Measurements from ENCODE around the gene STRA6. TPM values are rescaled to one million over a fixed set of nuclear protein-coding genes. Genes with fewer than 3 reads are reported as not detected.
A peak's percentile ranks its signal among the peaks of the same experiment; 100 is the strongest.

STRA6 gene, protein sequence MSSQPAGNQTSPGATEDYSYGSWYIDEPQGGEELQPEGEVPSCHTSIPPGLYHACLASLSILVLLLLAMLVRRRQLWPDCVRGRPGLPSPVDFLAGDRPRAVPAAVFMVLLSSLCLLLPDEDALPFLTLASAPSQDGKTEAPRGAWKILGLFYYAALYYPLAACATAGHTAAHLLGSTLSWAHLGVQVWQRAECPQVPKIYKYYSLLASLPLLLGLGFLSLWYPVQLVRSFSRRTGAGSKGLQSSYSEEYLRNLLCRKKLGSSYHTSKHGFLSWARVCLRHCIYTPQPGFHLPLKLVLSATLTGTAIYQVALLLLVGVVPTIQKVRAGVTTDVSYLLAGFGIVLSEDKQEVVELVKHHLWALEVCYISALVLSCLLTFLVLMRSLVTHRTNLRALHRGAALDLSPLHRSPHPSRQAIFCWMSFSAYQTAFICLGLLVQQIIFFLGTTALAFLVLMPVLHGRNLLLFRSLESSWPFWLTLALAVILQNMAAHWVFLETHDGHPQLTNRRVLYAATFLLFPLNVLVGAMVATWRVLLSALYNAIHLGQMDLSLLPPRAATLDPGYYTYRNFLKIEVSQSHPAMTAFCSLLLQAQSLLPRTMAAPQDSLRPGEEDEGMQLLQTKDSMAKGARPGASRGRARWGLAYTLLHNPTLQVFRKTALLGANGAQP
- total RNA-seq (under 1 TPM; 0.20 to 0.58 (median 0.37) TPM), polyA plus RNA-seq (0.25 TPM)
- long read RNA-seq, donor 1, partial matches to known transcripts = 2 of 3 reads
- long read RNA-seq, donor 1, other reads (novel, unspliced or antisense) = 1 of 3 reads
- long read RNA-seq, donor 2 = 0 reads
- long read RNA-seq, donor 3 = 0 reads
- long read RNA-seq, donor 4 = 0 reads

- ATAC-seq (no peak), DNase-seq (peak in 1 of 3 donors; percentile 55)
- Histone ChIP-seq H3K4me1 (ENCODE audit: control insufficient read depth, insufficient read depth, low read length) (peaks cover 14% of the 10 kb centered on the region), H3K27me3 (ENCODE audit: control insufficient read depth, insufficient read depth) (no peaks in the 10 kb centered on the region), H3K4me3 (ENCODE audit: low read length) (no peak within 1 kb of the TSS), H3K27ac (ENCODE audit: low read length) (no peak within 1 kb of the TSS), H3K9me3 (ENCODE audit: control insufficient read depth, low read length) (no peaks in the 10 kb centered on the region)
- WGBS = 69% methylated on average over 26 of the region's 26 CpGs
- intact Hi-C loops (cut with DNase I) = no loop called here
Observed at GRCh38 chr15:74202452-74203401, at the start of gene STRA6. STRA6 (minus strand) TSS chr15:74202787; CDS start chr15:74202267, 520 bp downstream.

- H3K4me3 ChIP-seq (ENCODE audit: low read length) = no peak overlapping the region
- peaks cover 8% of the 10 kb centered on the region for H3K4me1 ChIP-seq (ENCODE audit: control insufficient read depth, insufficient read depth, low read length)
- H3K27me3 ChIP-seq (ENCODE audit: control insufficient read depth, insufficient read depth) = no peaks in the 10 kb centered on the region
- DNase-seq (peak in 1 of 3 donors; percentile 11), ATAC-seq (no peak)
- no peaks in the 10 kb centered on the region for H3K9me3 ChIP-seq (ENCODE audit: control insufficient read depth, low read length)
- WGBS = 49% methylated on average over 6 of the region's 6 CpGs
- intact Hi-C loops (cut with DNase I) = loop anchor here in 1 of 4 donors (5.0 kb wide), 1 partner anchor 95 kb away; no protein-coding TSS in a partner anchor
- peak overlapping the region; percentile 58 for H3K27ac ChIP-seq (ENCODE audit: low read length)
Observed at GRCh38 chr15:74252291-74252690, 49.7 kb upstream of the STRA6 start.

DNA sequence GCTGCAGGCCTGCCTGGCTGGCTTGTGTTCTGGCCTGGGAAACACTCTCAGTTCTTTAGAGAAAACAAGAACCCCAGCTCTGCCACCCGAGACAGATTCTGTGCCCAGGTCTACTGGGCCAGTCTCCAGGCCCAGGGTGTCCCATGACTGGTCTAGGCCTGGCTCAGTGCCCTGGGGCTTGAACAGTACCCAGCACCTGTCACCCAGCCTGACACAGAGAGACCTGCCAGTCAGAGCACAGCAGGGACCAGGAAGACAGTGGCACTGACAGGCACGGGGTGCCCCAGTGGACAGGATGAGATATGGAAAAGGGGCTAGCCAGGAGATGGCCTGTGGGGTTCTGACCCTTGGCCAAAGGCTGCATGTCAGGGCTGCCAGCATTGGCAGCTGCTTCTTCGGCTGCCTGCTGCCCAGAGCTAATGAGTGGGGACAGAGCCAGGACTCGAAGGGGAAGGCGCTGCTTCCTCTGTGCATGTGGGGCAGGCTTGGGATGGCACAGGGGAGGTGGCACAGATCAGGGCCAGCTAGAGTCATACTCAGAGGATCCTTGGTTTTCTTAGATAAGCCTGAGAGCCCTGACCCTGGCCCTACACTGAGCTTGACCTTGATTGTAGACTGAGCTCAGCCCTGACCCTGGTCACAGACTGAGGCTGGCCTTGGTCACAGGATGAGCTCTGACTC, 48.7 kb upstream of the STRA6 start:
- H3K4me1 ChIP-seq (ENCODE audit: control insufficient read depth, insufficient read depth, low read length) = peaks cover 8% of the 10 kb centered on the region
- H3K4me3 ChIP-seq (ENCODE audit: low read length) = no peak overlapping the region
- intact Hi-C loops (cut with DNase I) = loop anchor here in 1 of 4 donors (5.0 kb wide), 1 partner anchor 94 kb away; no protein-coding TSS in a partner anchor
- 58% methylated on average over 5 of the region's 5 CpGs for WGBS
- H3K27me3 ChIP-seq (ENCODE audit: control insufficient read depth, insufficient read depth) = no peaks in the 10 kb centered on the region
- H3K9me3 ChIP-seq (ENCODE audit: control insufficient read depth, low read length) = no peaks in the 10 kb centered on the region
- ATAC-seq = peak; percentile 90 to 95
- peak overlapping the region; percentile 84 for H3K27ac ChIP-seq (ENCODE audit: low read length)
- peak; percentile 72 to 90 (median 90) for DNase-seq

DNA sequence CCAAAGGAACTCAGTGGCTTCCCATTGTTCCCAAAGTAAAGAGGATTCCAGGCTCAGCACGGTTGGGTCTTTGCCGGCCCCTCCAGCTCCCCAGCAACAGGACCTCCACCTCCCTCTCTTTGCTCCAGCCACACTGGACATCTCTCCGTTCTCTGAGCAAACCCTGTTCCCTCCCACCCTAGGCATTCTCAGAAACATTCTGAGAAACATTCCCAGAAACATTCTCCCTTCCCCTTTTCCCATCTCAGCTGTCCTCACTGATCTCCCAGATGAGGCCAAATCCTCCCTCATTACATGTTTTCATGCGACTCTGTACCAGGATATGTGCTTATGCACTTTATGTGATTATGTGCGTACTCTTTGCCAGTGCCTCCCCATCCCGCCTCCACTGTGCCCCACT, 47.7 kb upstream of the STRA6 start:
- ATAC-seq (no peak), DNase-seq (peak in 1 of 3 donors; percentile 1)
- no peaks in the 10 kb centered on the region for H3K9me3 ChIP-seq (ENCODE audit: control insufficient read depth, low read length)
- intact Hi-C loops (cut with DNase I) = loop anchor here in 1 of 4 donors (5.0 kb wide), 1 partner anchor 93 kb away; no protein-coding TSS in a partner anchor
- no peaks in the 10 kb centered on the region for H3K27me3 ChIP-seq (ENCODE audit: control insufficient read depth, insufficient read depth)
- H3K4me3 ChIP-seq (ENCODE audit: low read length) = no peak overlapping the region
- peaks cover 8% of the 10 kb centered on the region for H3K4me1 ChIP-seq (ENCODE audit: control insufficient read depth, insufficient read depth, low read length)
- H3K27ac ChIP-seq (ENCODE audit: low read length) = no peak overlapping the region
- WGBS = 81% methylated on average over 6 of the region's 6 CpGs

GRCh38 chr15:74245342-74245931, 42.9 kb upstream of the STRA6 start:
- 5% methylated on average over 36 of the region's 36 CpGs for WGBS
- Histone ChIP-seq H3K4me3 (ENCODE audit: low read length) (no peak overlapping the region), H3K27ac (ENCODE audit: low read length) (no peak overlapping the region), H3K4me1 (ENCODE audit: control insufficient read depth, insufficient read depth, low read length) (peaks cover 10% of the 10 kb centered on the region), H3K27me3 (ENCODE audit: control insufficient read depth, insufficient read depth) (no peaks in the 10 kb centered on the region), H3K9me3 (ENCODE audit: control insufficient read depth, low read length) (no peaks in the 10 kb centered on the region)
- DNase-seq (peak in 2 of 3 donors; percentile 65 to 76), ATAC-seq (peak in 1 of 2 donors; percentile 15)
- intact Hi-C loops (cut with DNase I) = loop anchor here in 1 of 4 donors (10.0 kb wide), 1 partner anchor 111 kb away; the partner anchor contains the start of gene ISLR2

GRCh38 chr15:74244822-74245341, 42.3 kb upstream of the STRA6 start:
- WGBS = 58% methylated on average over 4 of the region's 4 CpGs
- intact Hi-C loops (cut with DNase I) = loop anchor here in 1 of 4 donors (10.0 kb wide), 1 partner anchor 110 kb away; the partner anchor contains the start of gene ISLR2

DNA sequence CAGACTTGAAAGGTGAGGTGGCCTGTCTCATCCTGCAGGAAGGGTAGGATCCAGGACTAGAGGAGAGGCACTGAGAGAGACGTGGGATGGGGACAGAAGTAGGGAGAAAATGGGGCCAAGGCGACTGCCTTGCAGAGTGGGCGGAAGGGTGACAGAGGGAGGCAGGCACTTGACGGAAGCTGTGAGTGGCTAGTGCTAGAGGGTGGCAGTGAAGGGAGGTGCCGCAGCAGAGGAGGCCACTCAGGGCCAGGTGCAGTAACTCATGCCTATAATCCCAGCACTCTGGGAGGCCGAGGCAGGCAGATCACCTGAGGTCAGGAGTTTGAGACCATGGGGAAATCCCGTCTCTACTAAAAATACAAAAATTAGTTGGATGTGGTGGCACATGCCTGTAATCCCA, 40.8 kb upstream of the STRA6 start:
- H3K9me3 ChIP-seq (ENCODE audit: control insufficient read depth, low read length) = no peaks in the 10 kb centered on the region
- intact Hi-C loops (cut with DNase I) = loop anchor here in 1 of 4 donors (10.0 kb wide), 1 partner anchor 109 kb away; the partner anchor contains the start of gene ISLR2
- no peak for ATAC-seq
- H3K27ac ChIP-seq (ENCODE audit: low read length) = no peak overlapping the region
- H3K4me1 ChIP-seq (ENCODE audit: control insufficient read depth, insufficient read depth, low read length) = peaks cover 19% of the 10 kb centered on the region
- H3K4me3 ChIP-seq (ENCODE audit: low read length) = no peak overlapping the region
- 82% methylated on average over 7 of the region's 7 CpGs for WGBS
- DNase-seq = peak in 1 of 3 donors; percentile 7
- H3K27me3 ChIP-seq (ENCODE audit: control insufficient read depth, insufficient read depth) = no peaks in the 10 kb centered on the region

More at GRCh38 chr15:74244822-74245341, 42.3 kb upstream of the STRA6 start:
- H3K9me3 ChIP-seq (ENCODE audit: control insufficient read depth, low read length) = no peaks in the 10 kb centered on the region
- ATAC-seq (no peak), DNase-seq (peak in 1 of 3 donors; percentile 24)
- H3K27ac ChIP-seq (ENCODE audit: low read length) = no peak overlapping the region
- H3K27me3 ChIP-seq (ENCODE audit: control insufficient read depth, insufficient read depth) = no peaks in the 10 kb centered on the region
- no peak overlapping the region for H3K4me3 ChIP-seq (ENCODE audit: low read length)
- H3K4me1 ChIP-seq (ENCODE audit: control insufficient read depth, insufficient read depth, low read length) = peaks cover 12% of the 10 kb centered on the region

DNA sequence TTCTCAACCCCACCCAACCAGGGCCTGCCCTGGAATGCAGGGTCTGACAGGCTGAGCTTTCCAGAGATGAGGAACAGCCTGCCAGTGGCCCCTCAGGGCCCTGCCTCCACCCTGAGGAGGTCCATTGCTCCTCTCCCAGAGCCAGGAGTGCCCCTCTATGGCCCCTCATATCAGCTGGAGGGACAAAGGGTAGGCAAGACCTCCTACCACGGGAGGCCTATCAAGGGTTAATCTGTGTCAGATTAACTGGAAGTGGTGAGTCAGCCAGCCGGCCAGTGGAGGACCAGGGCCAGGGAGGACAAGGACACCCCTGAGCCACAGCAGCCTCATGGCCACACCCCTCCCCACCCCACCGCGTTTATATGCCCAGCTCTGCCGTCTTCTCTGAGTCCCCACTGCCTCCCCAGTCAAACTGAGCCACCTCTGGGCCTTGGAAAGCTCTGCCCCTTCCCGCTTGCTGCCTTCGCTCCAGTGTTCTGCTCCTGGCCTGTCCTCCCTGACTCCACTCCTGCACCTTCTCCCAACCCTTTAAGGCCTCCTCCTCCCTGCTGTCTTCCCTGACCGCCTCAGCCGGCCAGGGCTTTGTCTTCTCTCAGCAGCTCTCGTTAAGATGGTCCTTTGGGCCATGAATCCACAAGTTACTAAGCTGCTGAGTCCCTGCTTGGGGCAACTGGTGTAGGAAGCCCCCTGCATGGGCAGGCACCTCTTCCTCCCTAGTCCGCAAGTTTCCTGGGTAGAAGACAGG, 40.0 kb upstream of the STRA6 start:
- Histone ChIP-seq H3K27me3 (ENCODE audit: control insufficient read depth, insufficient read depth) (no peaks in the 10 kb centered on the region), H3K4me1 (ENCODE audit: control insufficient read depth, insufficient read depth, low read length) (peaks cover 19% of the 10 kb centered on the region), H3K27ac (ENCODE audit: low read length) (no peak overlapping the region), H3K4me3 (ENCODE audit: low read length) (no peak overlapping the region), H3K9me3 (ENCODE audit: control insufficient read depth, low read length) (no peaks in the 10 kb centered on the region)
- peak; percentile 30 to 66 for ATAC-seq
- intact Hi-C loops (cut with DNase I) = loop anchor here in 1 of 4 donors (10.0 kb wide), 1 partner anchor 108 kb away; the partner anchor contains the start of gene ISLR2
- DNase-seq = peak in 2 of 3 donors; percentile 67
- 47% methylated on average over 11 of the region's 11 CpGs for WGBS
